ENCODE results near the gene OR4D2.

Gene OR4D2

DNA sequence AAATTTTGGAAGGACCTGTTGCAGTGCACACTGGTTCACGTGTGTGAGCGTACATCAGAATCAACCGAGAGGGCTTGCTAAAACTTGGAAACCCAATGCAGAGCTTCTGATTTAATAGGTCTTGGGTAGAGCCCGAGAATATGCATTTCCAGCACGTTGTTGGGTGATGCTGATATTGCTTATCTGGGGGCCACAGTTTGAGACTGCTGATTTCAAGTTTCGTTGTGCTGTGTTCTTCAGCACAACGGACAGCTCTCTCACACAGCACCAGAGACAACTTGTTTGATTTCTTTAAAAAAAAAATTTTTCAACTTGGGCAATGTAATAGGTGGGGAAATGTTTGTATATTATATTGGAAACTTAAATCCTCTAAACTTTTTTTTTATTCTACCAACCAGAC lies 9.4 kb downstream of the OR4D2 start:
- Histone ChIP-seq H3K4me3 (ENCODE audit: low read depth in 1 of 2, low read length in 2 of 2) (no peak overlapping the region), H2AFZ (ENCODE audit: low read depth, low read length) (no peak overlapping the region), H3K9me3 (ENCODE audit: insufficient read depth, low read length, severe bottlenecking) (no peaks in the 10 kb centered on the region), H3K79me2 (ENCODE audit: insufficient read depth, low read length) (no peaks in the 10 kb centered on the region), H3K27ac (ENCODE audit: low read length) (no peak overlapping the region), H4K20me1 (ENCODE audit: insufficient read depth, low read length) (peaks cover 4% of the 10 kb centered on the region), H3K4me2 (ENCODE audit: insufficient read depth, low read length) (no peak overlapping the region), H3K27me3 (ENCODE audit: insufficient read depth, low read length, poor library complexity) (peaks cover 11% of the 10 kb centered on the region), H3K4me1 (ENCODE audit: insufficient read depth, low read length) (no peaks in the 10 kb centered on the region), H3K9ac (ENCODE audit: low read depth, low read length) (no peak overlapping the region), H3K36me3 (ENCODE audit: insufficient read depth, low read length) (no peaks in the 10 kb centered on the region)
- ATAC-seq (ENCODE audit: insufficient read depth, low read depth) (0 out of 3 replicates have a peak, but pooled peaks have one; percentile 44), DNase-seq (peak; percentile 24)
- TF ChIP-seq EZH2 (IDR thresholded peaks at IDR 0.05; ENCODE audit: borderline replicate concordance, low read depth, low read length, severe bottlenecking) (no peak), CTCF (IDR thresholded peaks at IDR 0.05; ENCODE audit: borderline replicate concordance, extremely low read depth, low read length, poor library complexity, severe bottlenecking) (no peak)

DNA sequence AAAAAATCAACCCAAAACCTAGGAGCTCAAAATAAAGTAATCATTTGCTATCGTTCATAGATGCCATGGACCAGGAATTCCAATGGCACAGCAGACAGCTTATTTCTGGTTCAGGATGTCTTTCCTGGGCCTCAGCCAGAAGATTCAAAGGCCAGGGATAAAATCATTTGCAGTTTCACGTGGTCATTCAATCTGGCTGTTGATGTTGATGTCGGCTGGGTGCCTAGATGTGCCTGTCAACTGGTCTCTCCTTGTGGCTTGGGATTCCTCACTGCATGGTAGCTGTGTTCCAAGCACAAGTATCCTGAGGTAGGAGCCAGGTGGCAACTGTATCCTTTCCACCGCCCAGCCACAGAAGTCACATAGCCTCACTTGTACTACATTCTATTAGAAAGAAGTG lies 15.0 kb downstream of the OR4D2 start:
- H3K4me3 ChIP-seq (ENCODE audit: low read depth in 1 of 2, low read length in 2 of 2) = no peak overlapping the region
- H3K9ac ChIP-seq (ENCODE audit: low read depth, low read length) = no peak overlapping the region
- H3K36me3 ChIP-seq (ENCODE audit: insufficient read depth, low read length) = no peaks in the 10 kb centered on the region
- no peak overlapping the region for H3K4me2 ChIP-seq (ENCODE audit: insufficient read depth, low read length)
- no peaks in the 10 kb centered on the region for H3K9me3 ChIP-seq (ENCODE audit: insufficient read depth, low read length, severe bottlenecking)
- H3K27me3 ChIP-seq (ENCODE audit: insufficient read depth, low read length, poor library complexity) = no peaks in the 10 kb centered on the region
- H2AFZ ChIP-seq (ENCODE audit: low read depth, low read length) = no peak overlapping the region
- H4K20me1 ChIP-seq (ENCODE audit: insufficient read depth, low read length) = peaks cover 6% of the 10 kb centered on the region
- H3K27ac ChIP-seq (ENCODE audit: low read length) = no peak overlapping the region
- no peaks in the 10 kb centered on the region for H3K4me1 ChIP-seq (ENCODE audit: insufficient read depth, low read length)
- no peak for DNase-seq
- H3K79me2 ChIP-seq (ENCODE audit: insufficient read depth, low read length) = no peaks in the 10 kb centered on the region
- no peak for ATAC-seq (ENCODE audit: insufficient read depth, low read depth)
- TF ChIP-seq EZH2 (IDR thresholded peaks at IDR 0.05; ENCODE audit: borderline replicate concordance, low read depth, low read length, severe bottlenecking) (no peak), CTCF (IDR thresholded peaks at IDR 0.05; ENCODE audit: borderline replicate concordance, extremely low read depth, low read length, poor library complexity, severe bottlenecking) (no peak)

- H3K4me1 ChIP-seq (ENCODE audit: insufficient read depth, low read length) = no peaks in the 10 kb centered on the region
Observed at GRCh38 chr17:58183514-58183913, 16.7 kb downstream of the OR4D2 start.

More at GRCh38 chr17:58183514-58183913, 16.7 kb downstream of the OR4D2 start:
- no peak for TF ChIP-seq CTCF (IDR thresholded peaks at IDR 0.05; ENCODE audit: borderline replicate concordance, extremely low read depth, low read length, poor library complexity, severe bottlenecking)
- TF ChIP-seq EZH2 (IDR thresholded peaks at IDR 0.05; ENCODE audit: borderline replicate concordance, low read depth, low read length, severe bottlenecking) = no peak
- Histone ChIP-seq H3K27ac (ENCODE audit: low read length) (no peak overlapping the region), H4K20me1 (ENCODE audit: insufficient read depth, low read length) (peaks cover 3% of the 10 kb centered on the region; the same call in 1 of the 2 replicates), H3K79me2 (ENCODE audit: insufficient read depth, low read length) (no peaks in the 10 kb centered on the region), H3K36me3 (ENCODE audit: insufficient read depth, low read length) (no peaks in the 10 kb centered on the region), H3K4me3 (ENCODE audit: low read depth in 1 of 2, low read length in 2 of 2) (no peak overlapping the region), H3K27me3 (ENCODE audit: insufficient read depth, low read length, poor library complexity) (no peaks in the 10 kb centered on the region), H3K9me3 (ENCODE audit: insufficient read depth, low read length, severe bottlenecking) (no peaks in the 10 kb centered on the region), H3K4me2 (ENCODE audit: insufficient read depth, low read length) (no peak overlapping the region), H2AFZ (ENCODE audit: low read depth, low read length) (no peak overlapping the region), H3K9ac (ENCODE audit: low read depth, low read length) (no peak overlapping the region)
- ATAC-seq (ENCODE audit: insufficient read depth, low read depth) (no peak), DNase-seq (no peak)

Measured in DND-41 (cell line).